Activated CD8-positive, alpha-beta T cell treated with anti-CD3 and anti-CD28 coated beads for 36 hours (primary cell): ENCODE measurements around the gene ARHGAP1. TPM values are rescaled to one million over a fixed set of nuclear protein-coding genes. Genes with fewer than 3 reads are reported as not detected.

Experiments used
- ATAC-seq: fragments of 200-7000 bp; cut with Tn5 transposase; one replicate; pipeline ENCODE4 v1.10.0; 2021; ENCODE audit warnings: mild to moderate bottlenecking, moderate library complexity
- CTCF ChIA-PET: fragments of 350-600 bp; sonication (Branson Sonifier 250); formaldehyde crosslinking; loops from one replicate; lab custom pipeline; 2021; ENCODE audit warnings: antibody characterized with exemption; lab: Charles Lee
- POLR2A ChIA-PET: fragments of 350-600 bp; sonication (Branson Sonifier 250); formaldehyde crosslinking; loops from one replicate; lab custom pipeline; 2021; ENCODE audit warnings: antibody characterized with exemption; lab: Charles Lee
- DNase-seq: peaks from one replicate; pipeline ENCODE4 v3.0.0-alpha.2; 2020
- H3K27ac Mint-ChIP-seq: one replicate; pipeline ENCODE4 v1.8.0; 2021; ENCODE audit warnings: mild to moderate bottlenecking, mixed read lengths
- H3K27me3 Mint-ChIP-seq: one replicate; pipeline ENCODE4 v1.8.0; 2021; ENCODE audit warnings: mixed read lengths
- H3K36me3 Mint-ChIP-seq: one replicate; pipeline ENCODE4 v1.8.0; 2021; ENCODE audit warnings: low read depth, mixed read lengths
- H3K4me1 Mint-ChIP-seq: one replicate; pipeline ENCODE4 v1.8.0; 2021; ENCODE audit warnings: low read depth, mixed read lengths
- H3K4me3 Mint-ChIP-seq: one replicate; pipeline ENCODE4 v1.8.0; 2021; ENCODE audit warnings: mild to moderate bottlenecking, moderate library complexity, mixed read lengths
- H3K9me3 Mint-ChIP-seq: one replicate; pipeline ENCODE4 v1.8.0; 2021; ENCODE audit warnings: mixed read lengths
- CTCF ChIP-seq: fragments of 200-600 bp; IDR thresholded peaks from one replicate; pipeline ENCODE4 v1.8.0; 2022; ENCODE audit warnings: antibody characterized with exemption, mild to moderate bottlenecking
- intact Hi-C: fragments of 100-400 bp; cut with micrococcal nuclease; formaldehyde crosslinking; loops from one replicate; pipeline ENCODE4 v1.10.0; 2022
- total RNA-seq, 2 experiments: library from RNA; stranded (reverse); gene quantifications; one replicate each; pipeline ENCODE4 v1.2.3, GENCODE V29; 2021

The ARHGAP1 gene
- total RNA-seq, 2 experiments from 2014 or later: 32.7 to 34.5 TPM

DNA sequence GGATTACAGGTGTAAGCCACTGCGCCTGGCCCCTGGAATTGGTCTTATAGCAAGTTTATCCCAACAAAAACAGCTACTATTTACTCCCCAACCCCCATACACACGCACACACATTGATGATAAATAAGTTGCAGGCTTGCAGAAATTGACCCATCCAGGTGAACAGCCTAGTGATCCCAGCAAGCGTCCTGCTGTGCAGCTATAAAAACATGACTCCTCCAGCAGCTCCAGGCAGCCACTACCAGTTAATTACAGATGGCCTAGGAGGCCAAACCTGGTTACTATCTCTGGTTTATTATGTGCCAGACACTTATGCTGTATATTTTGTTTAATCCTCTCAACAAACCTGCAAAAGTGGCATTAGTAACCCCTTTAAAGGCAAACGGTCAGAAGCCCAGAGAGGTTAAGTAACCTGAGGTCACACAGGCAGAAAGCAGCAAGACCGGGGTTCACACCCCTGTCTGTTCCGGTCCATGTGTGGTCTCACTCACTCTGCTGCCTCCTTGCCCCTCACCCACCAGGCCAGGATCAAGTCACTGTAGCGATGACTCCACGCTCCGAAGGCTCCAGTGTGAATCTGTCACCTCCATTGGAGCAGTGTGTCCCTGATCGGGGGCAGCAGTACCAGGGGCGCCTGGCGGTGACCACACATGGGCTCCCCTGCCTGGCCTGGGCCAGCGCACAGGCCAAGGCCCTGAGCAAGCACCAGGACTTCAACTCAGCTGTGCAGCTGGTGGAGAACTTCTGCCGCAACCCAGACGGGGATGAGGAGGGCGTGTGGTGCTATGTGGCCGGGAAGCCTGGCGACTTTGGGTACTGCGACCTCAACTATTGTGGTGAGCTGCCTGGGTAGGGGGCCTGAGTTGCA lies 25.2 kb upstream of the ARHGAP1 start:
- DNase-seq (no peak), ATAC-seq (no peak)
- TF ChIP-seq CTCF: no peak
- POLR2A ChIA-PET: no interaction called here
- Mint-ChIP-seq H3K4me1 (no peaks in the 10 kb centered on the region), H3K36me3 (no peaks in the 10 kb centered on the region), H3K27ac (no peak overlapping the region), H3K9me3 (no peaks in the 10 kb centered on the region), H3K27me3 (no peaks in the 10 kb centered on the region), H3K4me3 (no peak overlapping the region)
- intact Hi-C loops: no loop called here
- CTCF ChIA-PET: no interaction called here

DNA sequence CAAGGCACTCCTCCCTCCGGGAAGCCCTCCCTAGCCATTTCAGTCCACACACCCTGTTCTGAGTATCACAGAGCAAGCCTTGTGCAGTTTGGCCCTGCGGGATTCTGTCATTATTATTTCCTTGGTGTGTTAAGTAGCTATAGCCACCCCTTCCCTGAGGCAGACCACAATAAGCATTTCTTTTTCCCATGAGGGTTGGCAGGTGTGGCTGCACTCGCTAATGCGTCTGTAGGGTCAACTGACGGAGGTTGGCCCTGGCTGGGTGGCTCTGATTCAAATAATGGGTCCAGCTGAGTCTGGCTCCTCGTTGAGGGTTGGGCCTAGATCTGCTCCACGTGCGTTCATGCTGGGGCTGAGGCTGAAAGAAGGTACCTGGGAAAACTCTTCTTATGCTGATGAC lies 23.7 kb upstream of the ARHGAP1 start:
- TF ChIP-seq CTCF: no peak
- no peaks in the 10 kb centered on the region for H3K36me3 Mint-ChIP-seq
- no peaks in the 10 kb centered on the region for H3K27me3 Mint-ChIP-seq
- ChIA-PET POLR2A (no interaction called here), CTCF (no interaction called here)
- H3K27ac Mint-ChIP-seq: no peak overlapping the region
- no peaks in the 10 kb centered on the region for H3K4me1 Mint-ChIP-seq
- intact Hi-C loops: no loop called here
- DNase-seq: no peak
- H3K4me3 Mint-ChIP-seq: no peak overlapping the region
- H3K9me3 Mint-ChIP-seq: no peaks in the 10 kb centered on the region
- no peak for ATAC-seq

- POLR2A ChIA-PET: no interaction called here
Observed at GRCh38 chr11:46723359-46723680, 22.9 kb upstream of the ARHGAP1 start.

DNA sequence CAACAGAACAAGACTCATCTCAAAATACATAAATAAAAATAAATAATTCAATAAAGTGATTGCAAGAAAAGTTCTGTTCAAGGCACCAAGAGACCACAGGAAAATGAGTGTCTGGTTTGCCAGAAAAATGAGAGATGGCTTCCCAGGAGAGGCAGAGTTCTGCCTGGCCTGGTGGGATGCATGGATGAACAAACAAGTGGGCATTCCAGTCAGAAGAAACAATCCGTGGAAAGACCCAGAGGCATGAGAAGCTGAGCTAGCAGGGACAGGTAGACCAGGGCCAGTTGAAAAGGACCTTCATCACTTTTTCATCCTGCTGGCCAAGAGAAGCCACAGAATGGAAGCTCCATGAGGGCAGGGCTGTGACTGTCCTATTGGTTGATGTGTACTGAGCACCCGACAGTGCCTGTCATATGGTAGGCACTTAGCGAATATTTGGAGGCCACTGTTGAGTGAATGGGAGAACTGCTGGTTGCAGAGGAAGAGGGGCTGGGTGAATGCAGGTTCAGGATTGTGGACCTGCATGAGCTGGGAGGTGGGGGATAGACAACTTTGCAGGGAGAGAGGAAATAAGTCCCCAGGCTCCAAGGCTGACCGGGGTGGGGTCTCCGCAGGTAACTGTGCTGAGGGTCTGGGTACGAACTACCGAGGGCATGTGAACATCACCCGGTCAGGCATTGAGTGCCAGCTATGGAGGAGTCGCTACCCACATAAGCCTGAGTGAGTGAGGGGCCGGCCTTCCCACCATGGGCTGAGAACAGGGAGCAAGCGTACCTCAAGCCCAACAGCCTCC lies 22.3 kb upstream of the ARHGAP1 start:
- Mint-ChIP-seq H3K36me3 (no peaks in the 10 kb centered on the region), H3K27me3 (no peaks in the 10 kb centered on the region), H3K27ac (no peak overlapping the region), H3K4me3 (no peak overlapping the region), H3K4me1 (peaks cover 6% of the 10 kb centered on the region), H3K9me3 (no peaks in the 10 kb centered on the region)
- no peak for TF ChIP-seq CTCF
- intact Hi-C loops: no loop called here
- ATAC-seq: no peak
- DNase-seq: no peak
- CTCF ChIA-PET: no interaction called here
- POLR2A ChIA-PET: no interaction called here

More at GRCh38 chr11:46723359-46723680, 22.9 kb upstream of the ARHGAP1 start:
- intact Hi-C loops: no loop called here
- Mint-ChIP-seq H3K36me3 (no peaks in the 10 kb centered on the region), H3K4me1 (peaks cover 3% of the 10 kb centered on the region), H3K9me3 (no peaks in the 10 kb centered on the region), H3K27me3 (no peaks in the 10 kb centered on the region), H3K4me3 (no peak overlapping the region), H3K27ac (no peak overlapping the region)
- no peak for TF ChIP-seq CTCF
- DNase-seq (no peak), ATAC-seq (no peak)
- CTCF ChIA-PET: no interaction called here

- intact Hi-C loops: no loop called here
- Mint-ChIP-seq H3K27ac (no peak overlapping the region), H3K9me3 (no peaks in the 10 kb centered on the region)
Observed at GRCh38 chr11:46721286-46721685, 20.9 kb upstream of the ARHGAP1 start.

More at GRCh38 chr11:46721286-46721685, 20.9 kb upstream of the ARHGAP1 start:
- Mint-ChIP-seq H3K4me3 (no peak overlapping the region), H3K27me3 (no peaks in the 10 kb centered on the region), H3K4me1 (peaks cover 6% of the 10 kb centered on the region), H3K36me3 (no peaks in the 10 kb centered on the region)
- POLR2A ChIA-PET: no interaction called here
- no peak for ATAC-seq
- no peak for TF ChIP-seq CTCF
- CTCF ChIA-PET: no interaction called here
- no peak for DNase-seq
